Panc1 (cell line): ENCODE data around the gene RBMXL3. TPM values are rescaled to one million over a fixed set of nuclear protein-coding genes. Genes with fewer than 3 reads are reported as not detected.

Source experiments
- ATAC-seq: fragments of 200-7000 bp; cut with Tn5 transposase; 2 replicates; pipeline ENCODE4 v1.9.1; 2020; ENCODE audit warnings: mild to moderate bottlenecking, moderate library complexity
- BruUV-seq: library from RNA; stranded (reverse); fragments of 400-500 nt; replicated peaks from 2 replicates; lab custom pipeline; 2021; lab: Mats Ljungman, UMichigan
- CTCF ChIA-PET: fragments of 300-600 bp; sonication (Branson Sonifier 250); formaldehyde crosslinking; loops from one replicate; lab custom pipeline; 2022; ENCODE audit warnings: antibody characterized with exemption; lab: Charles Lee
- POLR2A ChIA-PET: fragments of 300-600 bp; sonication (Branson Sonifier 250); formaldehyde crosslinking; loops from one replicate; lab custom pipeline; 2022; ENCODE audit warnings: antibody characterized with exemption; lab: Charles Lee
- DNase-seq: peaks from one replicate; pipeline ENCODE4 v3.0.0-alpha.2; 2010; ENCODE audit warnings: low read depth, low spot score
- H3K27ac ChIP-seq: 2 replicates; pipeline ENCODE4 v1.5.1; 2011; ENCODE audit warnings: mild to moderate bottlenecking, low read length, inconsistent platforms
- H3K27me3 ChIP-seq: fragments of 200-500 bp; sonication (Bioruptor generic); 2 replicates; pipeline ENCODE4 v1.6.0; 2014; ENCODE audit warnings: low read length, inconsistent platforms; ENCODE audit not compliant: control insufficient read depth, insufficient read depth
- H3K36me3 ChIP-seq: fragments of 200-500 bp; sonication (Bioruptor generic); 2 replicates; pipeline ENCODE4 v1.5.1; 2014; ENCODE audit warnings: inconsistent platforms, mild to moderate bottlenecking, low read length, moderate library complexity; ENCODE audit not compliant: control insufficient read depth, insufficient read depth
- H3K4me1 ChIP-seq: 2 replicates; pipeline ENCODE4 v1.5.1; 2011; ENCODE audit warnings: inconsistent platforms, mild to moderate bottlenecking, low read length, moderate library complexity; ENCODE audit not compliant: control insufficient read depth, insufficient read depth
- H3K4me3 ChIP-seq, 2 experiments: 2 replicates each; pipeline ENCODE4 v1.5.1; 2011 to 2012; ENCODE audit warnings: low read depth in 2 of 2, low read length in 2 of 2, mild to moderate bottlenecking in 2 of 2, inconsistent platforms in 1 of 2, moderate library complexity in 1 of 2
- H3K9me3 ChIP-seq: fragments of 200-500 bp; sonication (Bioruptor generic); 2 replicates; pipeline ENCODE4 v1.5.1; 2014; ENCODE audit warnings: low read depth, mild to moderate bottlenecking, inconsistent platforms, low read length, moderate library complexity; ENCODE audit not compliant: control insufficient read depth, insufficient read depth
- CTCF ChIP-seq: fragments of 450-650 bp; IDR thresholded peaks from 2 replicates; pipeline ENCODE4 v1.5.1; 2017; ENCODE audit warnings: mild to moderate bottlenecking
- POLR2AphosphoS5 ChIP-seq: IDR thresholded peaks from 2 replicates; pipeline ENCODE4 v1.6.1; 2012; ENCODE audit warnings: mild to moderate bottlenecking, low read depth, low read length, moderate library complexity
- REST ChIP-seq, 2 experiments: IDR thresholded peaks; 2 replicates each; pipeline ENCODE4 v1.6.1; 2011 to 2012; ENCODE audit warnings: low read depth in 2 of 2, control low read depth in 1 of 2, low read length in 1 of 2, mild to moderate bottlenecking in 1 of 2, moderate library complexity in 1 of 2; ENCODE audit not compliant: insufficient read depth in 1 of 2
- SIN3A ChIP-seq: IDR thresholded peaks from 2 replicates; pipeline ENCODE4 v1.6.1; 2012; ENCODE audit warnings: low read depth, mild to moderate bottlenecking, low read length, moderate library complexity, borderline replicate concordance; ENCODE audit not compliant: insufficient read depth
- TCF7L2 ChIP-seq: IDR thresholded peaks from 2 replicates; pipeline ENCODE4 v1.6.1; 2011; ENCODE audit warnings: mild to moderate bottlenecking, low read depth, low read length, inconsistent platforms
- in situ Hi-C: cut with HindIII; loops from 2 replicates; pipeline ENCODE4 v1.10.0; 2016; ENCODE audit warnings: low sequenced_read_pairs, low pct_unique_long_range_greater_than_20kb
- intact Hi-C: fragments of 100-400 bp; cut with micrococcal nuclease; formaldehyde crosslinking; loops from one replicate; pipeline ENCODE4 v1.10.0; 2022; ENCODE audit not compliant: unreplicated experiment
- total RNA-seq: library from RNA; stranded (reverse); gene quantifications from one replicate; pipeline ENCODE4 v1.2.1, GENCODE V29; 2021; ENCODE audit not compliant: unreplicated experiment

Gene RBMXL3
- total RNA-seq, 1 experiment from 2014 or later, result not detected

GRCh38 chrX:115174548-115174947 is 14.7 kb upstream of the RBMXL3 start:
- DNase-seq (no peak), ATAC-seq (no peak)
- Histone ChIP-seq H3K27me3 (no peaks in the 10 kb centered on the region), H3K9me3 (no peaks in the 10 kb centered on the region), H3K4me1 (no peaks in the 10 kb centered on the region), H3K27ac (no peak overlapping the region), H3K4me3 (no peak overlapping the region), H3K36me3 (no peaks in the 10 kb centered on the region)
- intact Hi-C loops, result no loop called here
- no peak for TF ChIP-seq CTCF
- no peak for TF ChIP-seq POLR2AphosphoS5
- TF ChIP-seq REST (IDR thresholded peaks at IDR 0.05; ENCODE audit: insufficient read depth in 1 of 2, low read depth in 2 of 2, low read length in 1 of 2), result no peak
- no peak for TF ChIP-seq TCF7L2
- no peak for TF ChIP-seq SIN3A
- in situ Hi-C loops, result no loop called here
- no TSS peak for BruUV-seq
- ChIA-PET CTCF (no interaction called here), POLR2A (no interaction called here)

GRCh38 chrX:115177932-115178331 is 11.3 kb upstream of the RBMXL3 start:
- in situ Hi-C loops (no loop called here), intact Hi-C loops (no loop called here)
- no peaks in the 10 kb centered on the region for H3K9me3 ChIP-seq
- DNase-seq (no peak), ATAC-seq (no peak)
- H3K27ac ChIP-seq, result no peak overlapping the region
- BruUV-seq, result no TSS peak
- H3K4me3 ChIP-seq, result no peak overlapping the region
- ChIA-PET POLR2A (no interaction called here), CTCF (no interaction called here)
- no peaks in the 10 kb centered on the region for H3K36me3 ChIP-seq
- H3K27me3 ChIP-seq, result no peaks in the 10 kb centered on the region
- no peaks in the 10 kb centered on the region for H3K4me1 ChIP-seq
- no peak for TF ChIP-seq TCF7L2
- no peak for TF ChIP-seq SIN3A
- TF ChIP-seq CTCF, result no peak
- no peak for TF ChIP-seq POLR2AphosphoS5
- TF ChIP-seq REST (IDR thresholded peaks at IDR 0.05; ENCODE audit: insufficient read depth in 1 of 2, low read depth in 2 of 2, low read length in 1 of 2), result no peak
